HL-60/S4 treated with phorbol 12-myristate 13-acetate at 8.2 ng/mL for 4 days and 3 days (cell line): Measurements from ENCODE around the gene C10orf143.
"Not testable (repeated sequence)": the region's sequence is repeated elsewhere in the genome, so short reads cannot be mapped to it uniquely, and the experiment has no call there.

ENCODE experiments used
- in situ Hi-C: fragments of 300-500 bp; cut with MboI; formaldehyde crosslinking; loops from 2 replicates; pipeline ENCODE4 v1.15.0; 2022; ENCODE audit warnings: low sequenced_read_pairs

The C10orf143 gene

GRCh38 chr10:130038019-130038555 is 72.5 kb downstream of the C10orf143 start:
- in situ Hi-C loops, result no loop called here

- in situ Hi-C loops, result no loop called here
Measured at GRCh38 chr10:130037169-130037661, 73.4 kb downstream of the C10orf143 start.

- in situ Hi-C loops, result no loop called here
Measured at GRCh38 chr10:130036296-130037065, 74.1 kb downstream of the C10orf143 start.

- in situ Hi-C loops, result no loop called here
Measured at GRCh38 chr10:130029209-130029608, 81.4 kb downstream of the C10orf143 start.

- in situ Hi-C loops, result no loop called here
Measured at GRCh38 chr10:130028465-130028819, 82.2 kb downstream of the C10orf143 start.

- in situ Hi-C loops, result no loop called here
Measured at GRCh38 chr10:130027716-130028464, 82.7 kb downstream of the C10orf143 start.

- in situ Hi-C loops, result no loop called here
Measured at GRCh38 chr10:130026670-130027456, 83.8 kb downstream of the C10orf143 start.

- in situ Hi-C loops, result no loop called here
Measured at GRCh38 chr10:130025811-130026485, 84.7 kb downstream of the C10orf143 start.

GRCh38 chr10:130025326-130025725 is 85.3 kb downstream of the C10orf143 start:
- in situ Hi-C loops, result no loop called here

GRCh38 chr10:130024779-130025325 is 85.8 kb downstream of the C10orf143 start:
- in situ Hi-C loops, result no loop called here

- in situ Hi-C loops, result not testable (repeated sequence)
Measured at GRCh38 chr10:130024326-130024725, 86.3 kb downstream of the C10orf143 start.

- in situ Hi-C loops, result no loop called here
Measured at GRCh38 chr10:130023454-130024230, 87.0 kb downstream of the C10orf143 start.

- in situ Hi-C loops, result no loop called here
Measured at GRCh38 chr10:130022511-130023299, 87.9 kb downstream of the C10orf143 start.

GRCh38 chr10:130022086-130022485 is 88.5 kb downstream of the C10orf143 start:
- in situ Hi-C loops, result no loop called here

GRCh38 chr10:130021383-130021950 is 89.2 kb downstream of the C10orf143 start:
- in situ Hi-C loops, result no loop called here

- in situ Hi-C loops, result no loop called here
Measured at GRCh38 chr10:130020651-130021382, 89.8 kb downstream of the C10orf143 start.

GRCh38 chr10:130018730-130019185 is 91.9 kb downstream of the C10orf143 start:
- in situ Hi-C loops, result no loop called here
